GM19395 (cell line): ENCODE data around the gene HNRNPUL1.
"Not testable (repeated sequence)": the region's sequence is repeated elsewhere in the genome, so short reads cannot be mapped to it uniquely, and the experiment has no call there.

ENCODE experiments used
- ATAC-seq: cut with Tn5 transposase; IDR thresholded peaks from one replicate; pipeline ENCODE4 v1.9.1; 2021; ENCODE audit warnings: mild to moderate bottlenecking, moderate library complexity; ENCODE audit not compliant: unreplicated experiment

HNRNPUL1 gene

DNA sequence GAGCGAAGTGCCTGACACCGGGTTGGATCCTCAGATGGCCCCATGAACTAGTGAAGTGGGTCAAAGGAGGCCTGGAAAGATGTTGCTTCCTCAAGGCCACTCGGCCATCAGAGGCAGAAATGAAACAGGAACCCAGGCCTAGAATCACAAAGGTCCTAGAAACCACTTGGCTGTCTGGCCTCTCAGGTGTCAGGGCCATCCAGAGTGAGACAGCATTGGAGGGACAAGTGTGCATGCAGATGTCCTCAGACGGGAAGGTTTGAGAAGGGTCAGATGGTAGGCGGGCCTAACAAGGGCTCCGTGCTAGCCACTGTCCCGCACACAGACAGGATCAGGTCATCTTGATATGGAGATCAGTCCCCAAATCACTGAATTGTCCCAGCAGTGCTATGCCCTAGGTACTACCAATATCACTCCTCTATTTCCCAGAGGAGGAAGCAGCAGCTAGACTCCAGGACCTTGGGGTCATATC lies 60.1 kb downstream of the HNRNPUL1 start:
- no peak for ATAC-seq

DNA sequence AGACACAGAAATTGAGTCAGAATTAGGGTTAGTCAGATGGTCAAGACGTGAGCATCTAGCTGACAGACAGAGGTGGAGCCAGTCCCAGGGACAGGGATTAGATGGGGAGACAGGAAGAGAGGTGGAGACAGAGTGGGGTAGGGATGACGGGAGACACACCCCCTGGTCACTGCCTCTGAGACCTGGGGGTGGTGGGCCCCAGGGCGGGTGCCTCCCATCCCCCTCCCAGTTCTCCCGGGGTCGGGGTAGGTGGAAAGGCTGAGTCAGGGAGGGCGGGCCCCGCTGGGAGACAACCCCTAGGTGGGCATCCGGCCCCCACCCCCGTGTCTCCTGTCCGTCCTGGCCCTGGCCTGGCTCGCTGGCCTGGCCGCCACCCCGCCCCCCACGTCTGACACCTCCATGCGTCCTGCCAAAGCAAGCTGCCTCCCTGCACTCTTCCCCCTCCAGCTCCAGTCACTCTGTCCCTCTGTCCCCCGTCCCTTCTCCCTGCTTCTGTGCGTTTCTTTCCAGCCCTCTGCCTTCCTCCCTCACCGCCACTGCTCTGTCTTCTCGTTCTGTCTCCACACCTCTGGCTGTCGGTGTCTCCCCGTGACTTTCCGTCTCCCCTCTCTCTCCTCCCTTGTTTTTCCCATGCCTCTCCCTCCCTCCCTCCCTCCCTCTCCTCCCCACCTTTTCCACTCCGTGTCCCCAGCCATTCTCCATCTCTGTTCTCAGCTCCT lies 60.9 kb downstream of the HNRNPUL1 start:
- no peak for ATAC-seq

DNA sequence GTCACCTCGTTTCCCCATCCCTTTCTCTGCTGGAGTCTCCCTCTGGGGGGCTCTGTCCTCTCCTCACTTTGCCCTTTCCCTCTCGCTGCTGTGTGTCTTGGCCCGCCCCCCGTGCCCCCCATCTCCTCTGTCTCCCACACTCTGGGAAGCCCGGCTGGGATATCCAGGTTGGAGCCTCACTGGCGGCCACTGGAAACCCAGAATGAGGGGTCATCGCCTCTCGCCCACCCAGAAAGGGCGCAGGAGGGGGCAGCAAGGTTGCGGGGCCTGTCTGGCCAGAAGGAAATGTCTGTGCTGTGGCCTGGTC lies 61.4 kb downstream of the HNRNPUL1 start:
- no peak for ATAC-seq

DNA sequence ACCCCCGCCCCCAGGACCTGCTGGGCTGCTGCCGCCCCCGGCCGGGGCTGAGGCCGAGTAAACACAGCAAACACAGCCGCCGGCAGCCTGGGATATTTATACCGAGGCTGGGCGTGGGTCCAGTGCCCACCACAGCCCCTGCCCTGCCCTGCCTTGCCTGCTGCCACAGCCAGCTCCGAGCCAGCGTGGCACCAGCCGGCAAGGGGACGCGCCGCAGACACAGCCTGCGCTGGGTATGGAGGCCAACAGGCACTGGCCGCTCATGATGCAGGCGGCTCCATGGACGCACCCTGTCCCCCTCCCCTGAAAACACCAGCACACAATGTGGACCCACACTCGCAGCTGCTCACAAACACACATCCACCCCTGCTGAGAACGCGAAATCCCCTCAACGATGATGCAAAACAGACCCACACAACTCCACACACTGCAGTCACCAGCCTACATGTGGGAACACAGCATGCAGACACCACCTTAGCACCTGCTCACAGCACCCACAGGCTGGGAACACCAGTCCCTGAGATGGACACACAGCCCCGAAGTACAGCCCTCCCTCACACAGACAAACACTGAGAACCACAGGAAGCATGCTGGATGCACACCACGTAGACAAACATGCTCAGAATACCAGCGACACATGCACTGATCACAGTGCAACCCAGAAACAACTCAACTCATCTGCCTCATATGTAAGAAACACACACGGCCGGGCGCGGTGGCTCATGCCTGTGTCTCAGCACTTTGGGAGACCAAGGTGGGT lies 62.0 kb downstream of the HNRNPUL1 start:
- no peak for ATAC-seq

DNA sequence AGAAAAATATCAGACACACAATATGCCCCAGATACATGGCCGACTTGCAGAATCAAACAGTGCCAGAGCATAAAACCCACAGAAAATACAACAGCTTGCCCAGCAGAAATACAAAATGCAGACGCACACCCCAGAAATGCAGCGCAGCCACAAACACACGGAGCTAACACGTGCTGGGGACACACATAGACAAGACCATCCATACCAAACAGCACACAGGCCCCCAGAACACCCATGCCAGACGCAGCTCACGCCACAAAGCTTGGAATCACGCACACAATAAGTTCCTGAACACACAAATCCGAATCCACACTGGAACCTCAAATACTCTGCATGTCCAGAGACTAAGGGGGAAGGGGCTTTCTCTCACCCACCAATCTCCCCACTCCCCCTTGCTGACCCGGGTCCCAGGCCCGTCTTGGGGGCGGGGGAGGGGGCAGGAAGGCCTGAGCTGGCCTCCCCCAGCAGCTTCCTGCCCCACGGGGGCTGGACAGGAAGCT lies 63.0 kb downstream of the HNRNPUL1 start:
- ATAC-seq: peak; percentile 15

DNA sequence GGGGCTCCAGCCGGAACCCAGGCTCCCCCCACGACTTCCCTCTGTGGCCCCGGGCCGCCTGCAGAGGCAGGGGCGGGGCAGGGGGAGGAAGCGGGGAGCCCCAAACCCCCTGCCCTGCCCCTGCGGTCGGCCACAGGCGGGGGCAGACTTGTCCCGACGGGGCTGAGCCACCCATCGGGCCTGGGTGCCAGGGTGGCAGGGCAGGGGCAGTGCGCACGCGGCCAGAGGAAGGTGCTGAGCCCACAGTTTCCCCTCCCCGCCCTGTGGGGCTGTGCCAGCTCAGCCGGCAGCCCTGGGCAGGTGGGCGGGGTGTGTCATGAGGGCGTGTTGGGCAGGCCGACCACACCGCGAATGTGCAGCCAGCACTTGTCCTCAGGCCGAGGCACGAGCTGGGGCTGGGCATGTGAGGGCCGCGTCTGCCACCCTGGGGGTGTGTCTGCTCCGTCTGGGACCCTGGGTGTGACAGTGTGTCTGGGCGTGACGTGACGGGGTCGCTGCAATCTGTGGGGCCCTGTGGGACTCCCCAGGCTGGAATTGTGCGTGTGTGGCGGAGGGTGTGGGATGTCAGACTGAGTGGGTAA lies 63.5 kb downstream of the HNRNPUL1 start:
- peak; percentile 53 for ATAC-seq

DNA sequence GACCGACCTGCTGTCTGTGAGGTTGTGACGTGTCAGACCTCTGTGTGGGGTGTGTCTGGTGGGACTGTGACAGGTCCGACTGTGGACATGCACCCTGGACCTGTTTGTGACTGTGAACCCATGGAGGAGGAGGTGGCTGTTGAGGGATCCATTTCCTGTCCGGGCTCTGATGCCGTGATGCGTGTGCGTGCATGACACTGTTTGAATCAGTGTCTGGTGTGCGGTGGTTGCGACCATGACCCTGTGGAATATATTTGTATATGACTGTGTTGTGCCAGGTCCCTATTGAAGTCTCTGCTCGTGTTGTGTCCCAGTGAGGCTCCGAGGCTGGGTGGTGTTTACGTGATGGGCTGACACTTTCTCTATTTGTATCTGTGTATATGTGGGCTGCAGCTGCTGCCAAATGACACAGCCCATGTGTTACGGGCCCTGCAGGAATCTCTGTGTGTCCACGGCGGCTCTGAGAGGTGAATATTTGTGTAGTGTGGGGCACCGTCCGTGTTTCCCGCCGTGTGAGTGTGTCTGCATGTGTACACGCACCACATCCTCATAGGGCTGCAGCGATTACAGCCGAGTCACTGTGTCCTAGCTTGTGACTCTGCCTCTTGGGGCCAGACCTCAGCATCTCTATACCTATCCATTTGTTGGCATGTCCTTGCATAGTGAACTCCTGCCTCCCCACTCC lies 64.1 kb downstream of the HNRNPUL1 start:
- no peak for ATAC-seq

DNA sequence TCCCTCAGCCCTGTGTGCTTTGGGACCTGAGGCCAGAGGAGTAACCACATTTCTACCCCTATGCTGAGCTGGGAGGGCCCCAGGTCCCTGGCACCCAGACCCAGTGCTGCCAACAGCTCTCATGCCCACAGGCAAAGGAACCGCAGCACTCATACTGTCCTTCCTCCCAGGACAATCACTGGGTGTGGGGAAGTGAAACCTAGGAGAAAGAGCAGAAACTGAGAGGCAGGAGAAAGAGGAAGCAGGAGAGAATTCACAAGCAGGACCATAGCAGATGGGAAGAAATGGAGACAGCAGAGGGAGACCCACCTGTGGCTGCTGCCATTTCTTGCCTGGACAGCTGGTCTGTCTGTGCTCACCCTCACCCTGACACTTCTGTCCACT lies 64.7 kb downstream of the HNRNPUL1 start:
- no peak for ATAC-seq

DNA sequence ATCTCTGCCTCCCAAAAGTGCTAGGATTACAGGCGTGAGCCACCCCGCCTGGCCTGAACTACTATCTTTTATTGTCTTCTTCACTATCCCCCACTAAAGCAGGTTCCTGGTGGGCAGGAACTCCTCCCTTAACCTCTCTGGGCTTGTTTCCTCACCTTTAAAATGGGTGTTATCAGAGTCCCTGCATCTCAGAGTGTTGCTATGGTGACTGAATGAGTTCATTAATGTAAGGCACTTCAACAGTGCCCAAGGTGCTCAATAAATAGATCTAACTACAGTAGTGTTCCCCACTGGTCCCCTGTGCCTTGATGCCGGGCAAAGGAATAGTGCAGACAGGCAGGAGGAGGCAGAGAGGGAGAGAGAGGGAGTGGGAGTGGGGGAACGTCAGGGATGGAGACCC lies 66.3 kb downstream of the HNRNPUL1 start:
- ATAC-seq: no peak

DNA sequence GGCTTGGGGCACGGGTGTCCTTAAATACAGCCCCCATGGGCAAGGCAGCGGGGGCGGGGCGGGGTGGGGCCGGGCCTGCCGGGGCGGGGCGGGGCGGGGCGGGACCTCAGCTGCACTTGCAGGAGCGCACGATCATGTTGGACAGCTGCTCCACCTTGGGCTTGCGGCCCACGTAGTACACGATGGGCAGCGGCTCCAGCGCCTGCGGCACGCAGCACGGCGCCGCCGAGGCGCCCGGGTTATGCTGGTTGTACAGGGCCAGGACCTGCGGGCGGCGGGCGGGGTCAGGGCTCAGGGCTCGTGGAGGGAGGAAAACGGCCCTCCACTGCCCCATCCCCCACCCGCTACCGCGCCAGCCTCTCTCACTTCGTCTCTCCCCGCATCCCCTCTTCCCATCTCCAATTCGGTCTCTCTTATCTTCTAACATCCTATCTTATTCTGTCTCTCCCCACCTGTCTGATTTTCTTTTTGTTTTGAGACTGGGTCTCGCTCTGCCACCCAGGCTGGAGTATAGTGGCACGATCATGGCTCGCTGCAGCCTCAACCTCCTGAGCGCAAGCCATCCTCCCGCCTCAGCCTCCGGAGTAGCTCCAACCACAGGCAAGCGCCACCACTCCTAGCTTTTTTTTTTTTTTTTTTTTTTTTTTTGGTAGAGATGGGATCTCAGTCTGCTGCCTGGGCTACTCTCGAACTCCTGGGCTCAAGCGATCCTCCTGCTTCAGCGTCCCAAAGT lies 66.9 kb downstream of the HNRNPUL1 start:
- no peak for ATAC-seq

DNA sequence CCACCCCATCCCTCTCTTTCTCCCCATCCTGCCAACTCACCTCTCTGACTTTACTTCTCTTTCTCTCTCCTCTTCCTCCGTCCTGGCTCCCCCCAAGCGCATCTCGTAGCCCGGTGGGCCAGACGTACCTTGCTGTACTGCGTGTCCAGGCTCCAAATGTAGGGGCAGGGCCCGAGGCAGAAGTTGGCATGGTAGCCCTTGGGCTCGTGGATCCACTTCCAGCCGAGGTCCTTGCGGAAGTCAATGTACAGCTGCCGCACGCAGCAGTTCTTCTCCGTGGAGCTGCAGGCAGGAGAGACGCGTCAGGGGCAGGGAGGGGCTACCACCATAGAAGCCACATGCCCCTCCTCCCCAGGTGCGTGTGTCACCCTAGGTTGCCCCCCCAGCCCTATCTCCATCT lies 67.8 kb downstream of the HNRNPUL1 start:
- no peak for ATAC-seq

DNA sequence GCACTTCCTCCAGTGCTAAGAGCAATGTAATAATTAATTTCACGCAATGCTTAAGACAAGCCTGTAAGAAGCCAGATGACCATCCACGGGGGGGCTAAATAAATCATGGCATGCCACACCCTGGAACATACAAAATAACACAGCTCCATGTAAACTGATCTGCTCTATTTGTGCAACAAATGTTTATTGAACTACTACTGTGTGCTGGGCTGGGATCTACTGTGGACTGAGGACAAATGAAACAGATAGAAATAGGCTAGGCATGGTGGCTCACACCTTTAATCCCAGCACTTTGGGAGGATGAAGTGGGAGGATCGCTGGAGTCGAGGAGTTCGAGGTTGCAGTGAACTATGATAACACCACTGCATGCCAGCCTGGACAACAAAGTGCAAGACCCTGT lies 68.3 kb downstream of the HNRNPUL1 start:
- ATAC-seq: no peak

DNA sequence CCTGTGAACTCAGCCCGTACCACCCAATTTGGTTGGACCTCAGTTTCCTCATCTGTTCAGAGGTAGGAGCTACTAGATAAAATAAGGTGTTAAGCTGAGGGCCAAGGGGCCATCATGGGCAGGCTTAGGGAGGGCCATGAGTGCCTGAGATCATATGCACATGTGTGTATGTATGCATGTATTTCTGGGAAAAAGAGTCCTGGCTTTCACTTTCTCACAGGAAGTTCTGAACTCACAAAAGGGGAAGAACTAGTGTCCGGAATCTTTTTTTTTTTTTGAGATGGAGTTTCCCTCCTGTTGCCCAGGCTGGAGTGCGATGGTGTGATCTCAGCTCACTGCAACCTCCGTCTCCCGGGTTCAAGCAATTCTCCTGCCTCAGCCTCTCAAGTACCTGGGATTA lies 70.6 kb downstream of the HNRNPUL1 start:
- ATAC-seq: no peak

DNA sequence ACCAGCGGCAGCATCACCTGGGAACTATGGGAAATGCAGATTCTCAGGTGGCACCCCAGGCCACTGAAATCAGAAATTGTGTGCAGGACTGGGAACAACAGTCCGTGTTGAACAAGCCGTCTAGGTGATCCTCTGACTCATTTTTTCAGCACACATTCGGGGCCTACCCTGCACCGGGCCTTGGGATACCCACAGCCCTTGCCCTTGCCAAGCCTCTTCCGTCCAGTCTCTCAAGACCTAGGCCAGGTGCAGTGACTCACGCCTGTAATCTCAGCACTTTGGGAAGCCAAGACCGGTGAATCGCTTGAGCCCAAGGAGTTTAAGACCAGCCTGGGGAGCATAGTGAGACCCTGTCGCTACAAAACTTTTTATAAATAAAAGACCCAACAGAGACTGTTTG lies 71.3 kb downstream of the HNRNPUL1 start:
- no peak for ATAC-seq

DNA sequence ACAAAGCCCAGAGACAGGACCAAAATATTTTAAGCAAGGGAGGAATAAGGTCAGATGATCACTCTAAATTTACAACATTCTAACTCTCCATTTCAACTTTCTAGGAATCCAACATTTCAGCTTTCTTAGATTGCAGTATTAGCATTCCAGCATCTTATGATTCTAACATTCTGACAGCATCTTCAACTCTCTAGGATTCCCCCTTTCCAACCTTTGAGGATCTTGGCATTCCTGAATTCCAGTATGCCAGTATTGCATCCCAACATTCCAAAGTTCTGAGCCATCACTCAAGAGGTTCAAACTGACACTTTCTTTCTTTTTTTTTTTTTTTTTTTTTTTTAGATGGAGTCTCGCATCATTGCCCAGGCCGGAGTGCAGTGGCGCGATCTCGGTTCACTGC lies 75.8 kb downstream of the HNRNPUL1 start:
- no peak for ATAC-seq

DNA sequence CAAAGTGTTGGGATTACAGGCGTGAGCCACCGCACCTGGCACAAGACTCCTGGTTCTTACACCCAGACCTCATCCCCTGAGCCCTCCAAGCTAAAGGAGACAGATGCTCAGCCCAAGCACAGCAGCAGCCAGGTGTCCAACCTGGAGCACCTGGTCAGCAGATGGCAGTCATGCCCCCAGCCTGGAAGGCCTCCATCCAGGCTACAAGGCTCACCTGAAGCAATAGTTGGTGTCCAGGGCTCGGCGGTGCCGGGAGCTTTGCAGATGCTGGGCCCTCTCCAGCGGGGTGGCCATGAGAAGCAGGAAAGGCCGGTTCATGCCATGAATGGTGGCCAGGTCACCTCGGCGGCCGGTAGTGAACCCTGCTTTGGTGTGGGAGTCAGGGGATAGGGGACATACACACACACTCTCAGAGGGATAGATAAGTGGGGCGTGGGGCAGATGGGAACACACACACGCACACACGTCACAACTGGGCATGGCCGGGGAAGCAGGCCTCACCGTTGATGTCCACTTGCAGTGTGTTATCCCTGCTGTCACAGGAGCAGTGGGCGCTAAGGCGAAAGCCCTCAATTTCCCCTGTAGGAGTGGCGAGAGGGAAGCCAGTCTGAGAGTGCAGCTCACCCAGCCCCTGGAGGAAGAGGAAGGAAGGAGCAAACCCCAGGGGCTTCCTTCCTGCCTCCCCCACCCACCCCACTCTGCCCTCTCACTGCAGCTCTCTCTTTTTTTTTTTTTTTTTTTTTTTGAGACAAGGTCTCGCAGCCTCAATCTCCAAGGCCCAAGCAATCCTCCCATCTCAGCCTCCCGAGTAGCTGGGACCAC lies 77.7 kb downstream of the HNRNPUL1 start:
- no peak for ATAC-seq

DNA sequence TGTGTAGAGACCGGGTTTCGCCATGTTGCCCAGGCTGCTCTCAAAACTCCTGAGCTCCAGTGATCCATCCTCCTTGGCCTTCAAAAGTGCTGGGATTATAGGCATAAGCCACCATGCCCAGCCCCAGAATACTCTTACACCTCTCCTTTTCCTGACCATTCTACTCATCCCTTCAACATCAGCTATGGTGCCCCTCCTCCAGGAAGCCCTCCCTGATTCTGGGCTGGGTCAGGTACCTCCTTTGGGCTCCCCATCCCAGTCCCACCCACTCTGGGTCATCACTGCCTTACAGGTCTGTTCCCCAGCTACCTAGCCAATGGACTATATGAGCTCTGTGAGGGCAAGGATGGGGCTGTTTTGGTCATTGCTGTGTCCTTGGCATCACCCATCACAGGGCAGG lies 80.0 kb downstream of the HNRNPUL1 start:
- no peak for ATAC-seq

DNA sequence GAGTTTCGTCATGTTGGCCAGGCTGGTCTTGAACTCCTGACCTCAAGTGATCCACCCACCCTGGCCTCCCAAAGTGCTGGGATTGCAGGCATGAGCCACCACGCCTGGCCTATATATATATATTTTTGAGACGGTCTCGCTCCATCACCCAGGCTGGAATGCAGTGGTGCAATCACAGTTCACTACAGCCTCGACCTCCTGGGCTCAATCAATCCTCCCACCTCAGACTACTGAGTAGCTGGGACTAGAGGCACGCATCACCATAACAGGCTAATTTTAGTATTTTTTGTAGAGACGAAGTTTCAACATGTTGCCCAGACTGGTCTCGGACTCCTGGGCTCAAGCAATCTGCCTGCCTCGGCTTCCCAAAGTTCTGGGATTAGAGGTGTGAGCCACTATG lies 82.7 kb downstream of the HNRNPUL1 start:
- ATAC-seq: not testable (repeated sequence)

DNA sequence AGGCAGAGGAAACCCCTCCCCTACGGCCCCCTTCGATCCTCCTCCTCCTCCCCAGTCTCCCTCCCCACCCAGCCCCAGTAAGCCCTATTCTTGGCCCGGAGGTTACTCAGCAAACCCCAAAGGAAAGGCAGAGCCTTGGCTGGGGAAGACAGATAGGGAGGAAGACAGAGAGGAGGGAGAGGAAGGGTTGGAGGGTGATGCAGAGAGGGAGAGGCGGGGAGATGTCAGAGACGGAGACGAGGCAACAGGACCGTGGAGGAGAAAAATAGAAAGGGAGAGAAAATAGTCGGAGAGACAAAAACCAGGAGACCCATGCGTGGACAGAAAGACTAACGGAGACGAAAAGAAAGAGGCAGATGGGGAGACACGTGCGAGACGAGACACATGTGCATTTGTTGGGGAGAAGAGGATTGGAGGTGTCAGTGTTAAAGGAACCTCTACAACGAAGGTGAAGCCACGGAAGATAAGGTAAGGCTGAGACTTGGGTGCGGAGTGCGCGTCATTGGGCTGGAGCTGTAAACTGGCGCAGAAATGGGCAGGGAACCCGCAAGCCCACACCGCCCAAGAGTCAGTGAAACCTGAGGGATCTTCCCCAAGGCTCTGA lies 86.7 kb downstream of the HNRNPUL1 start:
- ATAC-seq: no peak
